HUES6 (cell line): Measurements from ENCODE around the gene SNX3.

ENCODE experiments used
- H3K27ac ChIP-seq: 2 replicates; pipeline ENCODE4 v1.7.0; 2013; ENCODE audit warnings: low read depth, mild to moderate bottlenecking, low read length, inconsistent platforms
- H3K27me3 ChIP-seq: 2 replicates; pipeline ENCODE4 v1.6.1; 2013; ENCODE audit warnings: low read length; ENCODE audit not compliant: control insufficient read depth, insufficient read depth
- H3K36me3 ChIP-seq: 2 replicates; pipeline ENCODE4 v1.6.1; 2013; ENCODE audit warnings: low read length; ENCODE audit not compliant: control insufficient read depth, insufficient read depth
- H3K4me1 ChIP-seq: 2 replicates; pipeline ENCODE4 v1.6.1; 2013; ENCODE audit warnings: low read length; ENCODE audit not compliant: control insufficient read depth, insufficient read depth
- H3K4me3 ChIP-seq: 2 replicates; pipeline ENCODE4 v1.5.1; 2013; ENCODE audit warnings: low read depth, low read length
- H3K9ac ChIP-seq: one replicate; pipeline ENCODE4 v1.6.1; 2013; ENCODE audit warnings: mild to moderate bottlenecking, low read length
- H3K9me3 ChIP-seq: 2 replicates; pipeline ENCODE4 v1.6.1; 2013; ENCODE audit warnings: low read depth, low read length; ENCODE audit not compliant: control insufficient read depth, insufficient read depth

The SNX3 gene

DNA sequence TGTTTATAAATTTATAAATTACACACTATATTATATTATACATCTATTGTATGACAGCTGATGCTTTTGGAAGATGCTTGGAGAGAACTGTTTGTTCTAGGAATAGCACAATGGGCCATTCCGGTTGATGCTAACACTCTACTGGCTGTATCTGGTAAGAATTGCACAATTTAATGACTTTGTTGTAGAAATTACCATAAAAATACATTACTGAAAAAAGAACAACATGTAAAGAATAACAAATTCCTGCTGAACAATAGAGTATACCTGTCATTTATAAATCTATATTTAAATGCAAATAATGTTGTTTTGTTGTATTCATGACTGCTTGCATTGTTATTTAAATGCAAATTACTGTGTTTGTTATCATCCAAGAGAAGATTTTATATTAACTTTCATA is 80.6 kb downstream of the SNX3 start:
- Histone ChIP-seq H3K9ac (no peak overlapping the region), H3K4me3 (no peak overlapping the region), H3K27me3 (peaks cover 80% of the 10 kb centered on the region)

GRCh38 chr6:108179741-108180140 is 81.1 kb downstream of the SNX3 start:
- H3K27ac ChIP-seq = no peak overlapping the region
- peaks cover 81% of the 10 kb centered on the region for H3K27me3 ChIP-seq
- no peak overlapping the region for H3K9ac ChIP-seq
- H3K9me3 ChIP-seq = no peaks in the 10 kb centered on the region
- H3K36me3 ChIP-seq = no peaks in the 10 kb centered on the region
- no peak overlapping the region for H3K4me3 ChIP-seq
- peaks cover 29% of the 10 kb centered on the region for H3K4me1 ChIP-seq

More for the DNA sequence above, 80.6 kb downstream of the SNX3 start:
- Histone ChIP-seq H3K36me3 (no peaks in the 10 kb centered on the region), H3K27ac (no peak overlapping the region), H3K4me1 (peaks cover 26% of the 10 kb centered on the region), H3K9me3 (no peaks in the 10 kb centered on the region)

DNA sequence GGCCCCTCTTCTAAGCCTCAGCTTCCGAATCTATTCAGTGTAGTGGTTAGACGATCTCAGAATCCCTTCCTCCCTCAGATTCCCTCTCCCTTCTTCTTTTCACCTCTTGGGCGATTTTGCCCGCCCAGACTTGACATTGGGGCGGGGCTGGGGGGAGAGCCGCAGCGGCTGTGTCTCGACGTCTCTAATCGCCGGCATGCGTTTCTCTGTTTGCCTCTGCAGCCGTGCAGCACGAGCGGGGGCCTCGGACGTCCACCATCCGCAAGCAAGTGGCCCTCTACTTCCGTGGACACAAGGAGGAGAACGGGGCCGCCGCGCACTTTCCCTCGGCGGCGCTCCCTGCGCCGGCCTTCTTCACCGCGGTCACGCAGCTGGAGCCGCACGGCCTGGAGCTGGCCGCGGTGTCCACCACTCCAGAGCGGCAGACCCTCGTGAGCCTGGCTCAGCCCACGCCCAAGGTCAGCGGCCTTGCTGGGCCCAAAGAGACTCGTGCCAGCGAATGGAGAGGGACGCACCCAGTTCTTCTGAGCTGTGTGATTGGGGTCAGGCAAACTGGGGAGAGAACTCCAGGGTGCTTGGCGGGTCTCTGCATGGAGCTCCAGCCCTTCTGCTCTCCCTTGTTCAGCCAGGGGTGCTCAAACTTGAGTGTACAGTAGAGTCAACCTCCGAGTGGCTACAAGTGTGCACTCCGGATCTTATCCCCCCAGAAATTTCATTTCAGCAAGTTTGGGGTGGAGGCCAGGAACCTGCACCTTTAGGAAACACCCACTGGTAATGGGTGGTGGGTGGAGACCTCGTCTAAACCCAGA is 84.4 kb downstream of the SNX3 start:
- H3K9ac ChIP-seq = no peak overlapping the region
- H3K27ac ChIP-seq = no peak overlapping the region
- peaks cover 36% of the 10 kb centered on the region for H3K4me1 ChIP-seq
- peak overlapping the region; percentile 48 for H3K4me3 ChIP-seq
- no peaks in the 10 kb centered on the region for H3K9me3 ChIP-seq
- peaks cover 100% of the 10 kb centered on the region for H3K27me3 ChIP-seq
- no peaks in the 10 kb centered on the region for H3K36me3 ChIP-seq

DNA sequence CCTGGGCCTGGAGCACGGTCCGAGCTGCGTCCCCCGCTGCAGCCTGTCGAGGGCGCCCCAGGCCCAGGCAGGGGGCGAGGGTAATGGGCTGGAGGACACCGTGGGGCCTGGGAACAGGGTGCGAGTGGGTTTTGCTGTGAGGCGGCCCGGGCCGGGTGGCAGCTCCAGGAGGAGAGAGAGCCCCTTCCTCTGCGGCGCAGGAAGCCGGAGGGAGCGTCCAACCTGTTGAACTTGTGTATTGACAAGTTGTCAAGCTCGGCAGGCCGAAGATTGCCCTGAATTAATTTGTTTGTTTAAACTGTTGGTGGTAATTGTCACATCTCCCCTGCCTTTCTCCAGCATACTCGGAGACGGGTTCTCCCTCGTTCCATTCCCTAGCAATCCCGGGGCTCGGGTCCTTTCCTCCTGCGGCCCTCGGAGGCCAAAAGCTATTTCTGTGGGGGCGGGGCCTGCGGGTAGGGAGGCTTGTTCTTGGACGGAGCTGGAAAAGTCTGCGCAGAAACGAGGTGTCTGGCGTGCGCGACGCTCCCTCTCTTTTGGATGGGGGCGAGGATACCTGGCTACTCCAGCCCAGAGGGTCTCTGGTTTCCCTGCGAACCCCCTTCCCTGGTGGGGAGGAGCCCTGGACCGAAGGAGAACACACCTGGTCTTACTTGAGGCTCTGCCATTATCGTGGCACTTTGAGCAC is 85.1 kb downstream of the SNX3 start:
- H3K9ac ChIP-seq = no peak overlapping the region
- H3K36me3 ChIP-seq = no peaks in the 10 kb centered on the region
- H3K4me3 ChIP-seq = peak overlapping the region; percentile 48
- H3K27me3 ChIP-seq = peaks cover 100% of the 10 kb centered on the region
- H3K27ac ChIP-seq = no peak overlapping the region
- no peaks in the 10 kb centered on the region for H3K9me3 ChIP-seq
- peaks cover 41% of the 10 kb centered on the region for H3K4me1 ChIP-seq

DNA sequence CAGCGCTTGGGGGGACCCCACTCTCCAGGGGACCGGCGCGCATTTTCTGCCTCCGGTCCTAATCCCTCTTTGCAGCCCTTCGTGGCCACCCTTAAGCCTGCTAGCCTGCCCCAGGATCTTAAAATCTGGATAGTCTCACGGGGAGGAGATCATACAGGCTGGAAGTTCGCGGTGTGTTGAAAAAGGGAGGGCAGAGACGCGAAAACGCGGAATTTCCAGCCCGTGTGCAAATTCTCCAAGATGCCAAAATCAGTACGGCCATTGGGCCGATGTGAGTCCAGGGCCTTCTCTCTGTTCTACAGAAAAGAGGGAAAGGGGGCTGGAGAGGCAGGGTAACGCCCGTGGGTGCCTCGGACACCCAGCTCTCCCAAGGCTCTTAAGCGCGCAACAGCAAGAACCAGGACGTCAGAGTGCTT is 85.7 kb downstream of the SNX3 start:
- Histone ChIP-seq H3K27me3 (peaks cover 100% of the 10 kb centered on the region), H3K9ac (no peak overlapping the region), H3K4me3 (peak overlapping the region; percentile 48)

DNA sequence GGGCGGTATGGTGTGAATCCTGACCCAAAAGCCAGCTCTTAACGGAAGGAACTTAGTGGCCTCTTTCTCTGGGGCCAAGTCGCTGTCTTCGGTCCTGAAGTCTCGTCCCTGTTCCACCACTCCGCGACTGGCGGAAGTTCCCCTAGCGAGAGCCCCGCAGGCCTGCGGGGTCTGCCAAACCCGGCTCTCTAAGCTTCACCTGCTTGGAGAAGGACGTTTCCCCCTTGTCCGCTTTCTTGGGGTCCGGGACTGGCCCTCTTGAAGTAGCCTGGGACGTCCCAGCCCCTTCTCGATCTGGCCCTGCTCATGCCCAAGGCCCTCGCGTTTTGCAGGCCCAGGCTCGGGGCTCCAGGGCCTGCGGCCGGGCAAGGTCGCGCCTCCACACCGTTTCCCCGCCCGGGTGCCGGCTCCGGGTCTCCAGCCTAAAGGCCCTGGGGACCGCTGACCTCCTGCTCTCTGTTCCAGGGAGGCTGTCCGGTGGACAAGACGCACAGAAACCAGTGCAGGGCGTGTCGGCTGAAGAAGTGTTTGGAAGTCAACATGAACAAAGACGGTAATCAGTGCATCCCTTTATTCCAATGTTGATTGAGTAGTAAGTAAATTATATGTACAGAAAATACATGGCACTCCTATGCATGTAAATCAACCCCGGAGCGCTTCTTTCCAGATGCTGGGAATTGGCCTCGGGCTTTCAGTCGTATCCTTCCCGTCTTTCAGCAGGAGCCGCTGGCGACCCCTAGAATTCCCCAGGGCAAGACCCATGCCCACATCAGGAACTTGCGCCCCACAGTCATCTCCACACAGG is 86.3 kb downstream of the SNX3 start:
- Histone ChIP-seq H3K4me3 (no peak overlapping the region), H3K9me3 (no peaks in the 10 kb centered on the region), H3K9ac (no peak overlapping the region), H3K36me3 (no peaks in the 10 kb centered on the region), H3K27ac (no peak overlapping the region), H3K4me1 (peaks cover 34% of the 10 kb centered on the region), H3K27me3 (peaks cover 100% of the 10 kb centered on the region)

More for the DNA sequence above, 85.7 kb downstream of the SNX3 start:
- no peak overlapping the region for H3K27ac ChIP-seq
- no peaks in the 10 kb centered on the region for H3K9me3 ChIP-seq
- peaks cover 36% of the 10 kb centered on the region for H3K4me1 ChIP-seq
- H3K36me3 ChIP-seq = no peaks in the 10 kb centered on the region

- no peak overlapping the region for H3K27ac ChIP-seq
- no peak overlapping the region for H3K9ac ChIP-seq
- no peak overlapping the region for H3K4me3 ChIP-seq
- no peaks in the 10 kb centered on the region for H3K36me3 ChIP-seq
- no peaks in the 10 kb centered on the region for H3K9me3 ChIP-seq
- peaks cover 100% of the 10 kb centered on the region for H3K27me3 ChIP-seq
- peaks cover 54% of the 10 kb centered on the region for H3K4me1 ChIP-seq
Measured at GRCh38 chr6:108171918-108172516, 88.8 kb downstream of the SNX3 start.

GRCh38 chr6:108171291-108171917 is 89.4 kb downstream of the SNX3 start:
- peaks cover 100% of the 10 kb centered on the region for H3K27me3 ChIP-seq
- peaks cover 53% of the 10 kb centered on the region for H3K4me1 ChIP-seq
- H3K27ac ChIP-seq = no peak overlapping the region

DNA sequence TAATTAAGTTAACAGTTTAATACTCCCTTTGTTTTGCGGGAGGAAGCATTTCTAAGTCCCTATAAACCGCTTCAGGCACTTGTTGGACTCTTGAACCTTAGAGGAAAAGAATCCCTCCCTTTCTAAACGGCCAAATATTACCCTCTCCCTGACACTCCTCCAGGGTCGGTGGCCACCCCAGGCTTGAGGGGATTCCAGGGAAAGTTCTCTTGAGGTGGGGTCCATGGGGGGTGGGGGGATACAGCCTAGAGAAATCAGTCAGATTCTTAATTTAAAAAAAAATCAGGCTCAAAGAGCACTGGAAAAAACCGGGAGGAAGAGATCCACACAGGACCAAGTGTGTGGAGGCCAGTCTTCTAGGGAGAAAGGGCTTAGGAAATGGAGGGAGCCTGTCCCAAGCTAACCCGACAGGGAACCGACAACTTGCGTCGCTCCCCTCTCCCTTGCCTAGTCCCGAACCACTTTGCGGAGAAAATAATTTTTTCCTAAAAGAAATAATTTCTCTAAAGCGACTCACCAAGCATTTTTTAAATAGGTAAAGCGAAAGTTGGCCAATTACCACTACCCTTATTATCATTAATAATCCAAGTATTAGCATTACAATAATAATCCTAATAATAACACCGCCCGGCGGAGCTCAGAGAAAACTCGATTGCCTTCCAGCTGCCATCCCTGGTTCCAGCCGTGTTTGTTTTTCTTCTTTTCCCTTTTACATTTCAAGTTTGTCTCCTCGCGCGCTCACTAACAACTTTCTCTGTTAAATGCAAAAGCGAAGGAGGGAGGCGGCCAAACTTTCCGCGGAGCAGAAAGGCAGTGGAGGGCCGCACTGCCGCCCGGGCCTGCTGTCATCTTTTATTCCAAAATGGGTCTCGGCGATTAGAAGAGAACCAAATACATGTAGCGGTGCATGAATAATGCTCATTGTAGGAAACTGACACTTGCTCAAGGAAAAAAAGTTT is 90.2 kb downstream of the SNX3 start:
- H3K27me3 ChIP-seq = peaks cover 100% of the 10 kb centered on the region
- H3K27ac ChIP-seq = no peak overlapping the region
- H3K36me3 ChIP-seq = no peaks in the 10 kb centered on the region
- H3K9me3 ChIP-seq = no peaks in the 10 kb centered on the region
- no peak overlapping the region for H3K9ac ChIP-seq
- peak overlapping the region; percentile 54; the same call in 1 of the 2 replicates for H3K4me3 ChIP-seq
- H3K4me1 ChIP-seq = peaks cover 50% of the 10 kb centered on the region

More at GRCh38 chr6:108171291-108171917, 89.4 kb downstream of the SNX3 start:
- no peaks in the 10 kb centered on the region for H3K9me3 ChIP-seq
- no peaks in the 10 kb centered on the region for H3K36me3 ChIP-seq
- H3K4me3 ChIP-seq = peak overlapping the region; percentile 12; the same call in 1 of the 2 replicates
- no peak overlapping the region for H3K9ac ChIP-seq
